SK-N-MC (cell line): ENCODE data around the gene ZNF750.

Experiments
- EZH2 ChIP-seq: fragments of 200-600 bp; sonication (generic); IDR thresholded peaks from one replicate; pipeline ENCODE4 v1.6.1; 2017; ENCODE audit warnings: antibody characterized with exemption
- FOXP2 ChIP-seq: optimal IDR thresholded peaks from 2 replicates; pipeline ENCODE3; 2011; ENCODE audit warnings: mild to moderate bottlenecking, moderate library complexity; ENCODE audit not compliant: insufficient read depth; ENCODE audit errors: extremely low read length, control extremely low read depth
- POLR2AphosphoS5 ChIP-seq: IDR thresholded peaks from 2 replicates; pipeline ENCODE4 v1.6.1; 2012; ENCODE audit warnings: mild to moderate bottlenecking, low read depth, low read length, borderline replicate concordance

- TF ChIP-seq EZH2 (no peak), POLR2AphosphoS5 (no peak), FOXP2 (no peak)
These were observed 11.6 kb upstream of the ZNF750 start for GRCh38 chr17:82851381-82851780.
